Liver (tissue), 9 donors: ENCODE results near the gene PLXDC1. TPM values are rescaled to one million over a fixed set of nuclear protein-coding genes. Genes with fewer than 3 reads are reported as not detected.

ENCODE experiments used
- DNase-seq: peaks from one replicate; pipeline ENCODE4 v3.0.0-alpha.2; 2017; ENCODE audit warnings: low spot score
- H3K27ac ChIP-seq, 2 donors: one replicate each; pipeline ENCODE4 v1.7.0; 2013; ENCODE audit warnings: inconsistent platforms in 2 of 2, low read length in 2 of 2, control low read depth in 1 of 2, low read depth in 1 of 2, mild to moderate bottlenecking in 1 of 2
- H3K27me3 ChIP-seq, 4 donors: one replicate each; pipeline versions ENCODE4 v1.6.1 to v1.7.0; 2013; ENCODE audit warnings: low read length in 3 of 4, inconsistent platforms in 1 of 4, mild to moderate bottlenecking in 1 of 4, moderate library complexity in 1 of 4; ENCODE audit not compliant: control insufficient read depth in 4 of 4, insufficient read depth in 4 of 4
- H3K36me3 ChIP-seq, 4 donors: one replicate each; pipeline versions ENCODE4 v1.6.1 to v1.7.0; 2013; ENCODE audit warnings: low read length in 3 of 4, mild to moderate bottlenecking in 3 of 4, low read depth in 1 of 4, moderate library complexity in 1 of 4; ENCODE audit not compliant: control insufficient read depth in 4 of 4, insufficient read depth in 3 of 4
- H3K4me1 ChIP-seq, 4 donors: one replicate each; pipeline versions ENCODE4 v1.6.1 to v1.7.0; 2013; ENCODE audit warnings: low read length in 3 of 4, mild to moderate bottlenecking in 3 of 4, moderate library complexity in 1 of 4; ENCODE audit not compliant: control insufficient read depth in 4 of 4, insufficient read depth in 4 of 4
- H3K4me3 ChIP-seq, 3 donors: one replicate each; pipeline versions ENCODE4 v1.6.1 to v1.7.0; 2013; ENCODE audit warnings: low read length in 3 of 3, control low read depth in 1 of 3, low read depth in 1 of 3, mild to moderate bottlenecking in 1 of 3
- H3K9ac ChIP-seq, 2 donors: one replicate each; pipeline ENCODE4 v1.7.0; 2013; ENCODE audit warnings: low read length in 2 of 2, mild to moderate bottlenecking in 2 of 2, moderate library complexity in 2 of 2, control low read depth in 1 of 2, low read depth in 1 of 2
- H3K9me3 ChIP-seq, 4 donors: one replicate each; pipeline versions ENCODE4 v1.6.1 to v1.7.0; 2013; ENCODE audit warnings: low read length in 3 of 4; ENCODE audit not compliant: control insufficient read depth in 4 of 4
- ATF3 ChIP-seq: IDR thresholded peaks from 2 replicates; pipeline ENCODE4 v1.6.1; 2016; ENCODE audit warnings: antibody characterized with exemption
- CTCF ChIP-seq: fragments of 150-350 bp; IDR thresholded peaks from 2 replicates; pipeline ENCODE4 v1.5.1; 2017; ENCODE audit warnings: improper control_type of control experiment, low read depth, low read length; ENCODE audit not compliant: missing input control
- EGR1 ChIP-seq, 2 donors: IDR thresholded peaks; 2 replicates each; pipeline ENCODE4 v1.6.1; 2016 to 2018; ENCODE audit warnings: antibody characterized with exemption in 2 of 2, low read depth in 2 of 2
- FOXA1 ChIP-seq: IDR thresholded peaks from 2 replicates; pipeline ENCODE4 v1.6.1; 2016; ENCODE audit warnings: antibody characterized with exemption
- FOXA2 ChIP-seq: IDR thresholded peaks from 2 replicates; pipeline ENCODE4 v1.6.1; 2016; ENCODE audit warnings: antibody characterized with exemption
- GABPA ChIP-seq, 2 donors: IDR thresholded peaks in 1 of 2; conservative IDR thresholded peaks in 1 of 2; 2 replicates each; pipeline ENCODE4 v1.6.1; 2016; ENCODE audit warnings: antibody characterized with exemption in 2 of 2, mild to moderate bottlenecking in 1 of 2, moderate library complexity in 1 of 2
- HNF4A ChIP-seq, 2 donors: conservative IDR thresholded peaks; 2 replicates each; pipeline ENCODE4 v1.6.1; 2016; ENCODE audit warnings: antibody characterized with exemption in 2 of 2, mild to moderate bottlenecking in 2 of 2
- HNF4G ChIP-seq: IDR thresholded peaks from 2 replicates; pipeline ENCODE4 v1.6.1; 2016; ENCODE audit warnings: antibody characterized with exemption
- JUND ChIP-seq, 2 donors: IDR thresholded peaks; 2 replicates each; pipeline ENCODE4 v1.6.1; 2016; ENCODE audit warnings: antibody characterized with exemption in 2 of 2
- NR2F2 ChIP-seq: IDR thresholded peaks from 2 replicates; pipeline ENCODE4 v1.6.1; 2016; ENCODE audit warnings: antibody characterized with exemption
- RAD21 ChIP-seq, 2 donors: IDR thresholded peaks; 2 replicates each; pipeline ENCODE4 v1.6.1; 2016; ENCODE audit warnings: antibody characterized with exemption in 2 of 2, mild to moderate bottlenecking in 2 of 2
- REST ChIP-seq: IDR thresholded peaks from 2 replicates; pipeline ENCODE4 v1.6.1; 2016; ENCODE audit warnings: antibody characterized with exemption, mild to moderate bottlenecking
- YY1 ChIP-seq: IDR thresholded peaks from 2 replicates; pipeline ENCODE4 v1.6.1; 2016; ENCODE audit warnings: antibody characterized with exemption, mild to moderate bottlenecking
- ZBTB33 ChIP-seq: IDR thresholded peaks from 2 replicates; pipeline ENCODE4 v1.6.1; 2016; ENCODE audit warnings: antibody characterized with exemption
- WGBS: extraction: QIAGEN DNeasy Blood & Tissue Kit; methylation state at CpG from one replicate; pipeline ENCODE4 v1.1.7; 2013; 5-methylcytosine and 5-hydroxymethylcytosine counted together
- polyA plus RNA-seq, 2 donors: library from polyadenylated mRNA; stranded (reverse) in 1 of 2; unstranded in 1 of 2; fragments of 200-250 nt in 1 of 2; fragments of >200 nt in 1 of 2; fragmentation: Nextera tagmentation in 1 of 2; extraction: Ambion mirVana in 1 of 2; gene quantifications; one replicate each; pipeline versions ENCODE4 v1.2.1 to v1.2.3, GENCODE V29; 2013 to 2015
- total RNA-seq, 2 donors: library from RNA; depleted of rRNA; stranded (reverse); fragments of >200 nt; gene quantifications; one replicate each; pipeline ENCODE4 v1.2.3, GENCODE V29; 2014
- donor health status: healthy.
- donor health status: healthy.
- donor health status: healthy.
- donor health status: healthy.
- donor health status: healthy.

Gene PLXDC1
- total and polyA plus RNA-seq, 4 donors: 0.14 to 0.84 (median 0.30) TPM

GRCh38 chr17:39143552-39144093 is 7.8 kb downstream of the PLXDC1 start (continued):
- TF ChIP-seq REST (no peak), FOXA2 (no peak), HNF4G (no peak), RAD21 (IDR thresholded peaks at IDR 0.05) (no peak)

GRCh38 chr17:39141915-39142664 is 9.3 kb downstream of the PLXDC1 start:
- Histone ChIP-seq H3K27ac (no peak overlapping the region), H3K36me3 (no peaks in the 10 kb centered on the region), H3K27me3 (no peaks in the 10 kb centered on the region), H3K4me3 (no peak overlapping the region), H3K4me1 (no peaks in the 10 kb centered on the region), H3K9ac (no peak overlapping the region), H3K9me3 (no peaks in the 10 kb centered on the region)
- no peak for DNase-seq
- TF ChIP-seq ZBTB33 (no peak), FOXA2 (no peak), FOXA1 (no peak), NR2F2 (no peak), YY1 (no peak), HNF4A (conservative IDR thresholded peaks at IDR 0.05) (no peak), JUND (IDR thresholded peaks at IDR 0.05) (no peak), HNF4G (no peak)
- WGBS: 89% methylated on average over 11 of the region's 11 CpGs

GRCh38 chr17:39141294-39141693 is 10.1 kb downstream of the PLXDC1 start:
- Histone ChIP-seq H3K4me1 (no peaks in the 10 kb centered on the region), H3K4me3 (no peak overlapping the region), H3K27ac (no peak overlapping the region), H3K36me3 (no peaks in the 10 kb centered on the region), H3K9me3 (no peaks in the 10 kb centered on the region), H3K27me3 (no peaks in the 10 kb centered on the region), H3K9ac (no peak overlapping the region)
- DNase-seq: no peak
- TF ChIP-seq HNF4G: no peak
- TF ChIP-seq HNF4A (conservative IDR thresholded peaks at IDR 0.05): no peak
- TF ChIP-seq ATF3: no peak
- no peak for TF ChIP-seq RAD21 (IDR thresholded peaks at IDR 0.05)
- TF ChIP-seq YY1: no peak
- TF ChIP-seq FOXA2: no peak
- TF ChIP-seq FOXA1: no peak
- no peak for TF ChIP-seq GABPA (IDR thresholded peaks at IDR 0.05 in 1 of 2, conservative IDR thresholded peaks at IDR 0.05 in 1 of 2)
- no peak for TF ChIP-seq NR2F2
- TF ChIP-seq EGR1 (IDR thresholded peaks at IDR 0.05; ENCODE audit: low read depth in 2 of 2): no peak
- no peak for TF ChIP-seq CTCF
- no peak for TF ChIP-seq ZBTB33
- TF ChIP-seq REST: no peak
- TF ChIP-seq JUND (IDR thresholded peaks at IDR 0.05): no peak
- WGBS: 93% methylated on average over 5 of the region's 5 CpGs
